ENCODE results near the gene C15orf39. TPM values are rescaled to one million over a fixed set of nuclear protein-coding genes. Genes with fewer than 3 reads are reported as not detected.
A peak's percentile ranks its signal among the peaks of the same experiment; 100 is the strongest.

Gene C15orf39
- total and polyA plus RNA-seq, 2 experiments from 2014 or later: 5.1 to 12.5 TPM

DNA sequence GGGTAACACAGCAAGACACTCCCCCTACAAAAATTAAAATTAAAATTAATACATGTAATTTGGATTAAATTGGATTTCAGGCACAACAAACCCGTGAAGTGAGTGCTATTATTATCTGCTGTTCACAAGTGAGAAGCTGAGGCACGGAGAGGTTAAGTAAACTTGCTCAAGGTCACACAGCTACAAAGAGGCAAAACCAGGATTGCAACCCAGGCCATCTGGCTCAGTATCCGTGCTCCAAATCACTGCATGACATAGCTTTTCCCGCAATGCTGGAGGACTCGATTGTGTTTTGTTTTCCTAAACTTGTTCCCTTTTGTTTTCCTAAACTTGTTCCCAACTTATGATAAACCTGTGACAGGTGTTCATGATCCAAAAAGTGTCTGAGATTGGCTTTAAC lies 19.9 kb upstream of the C15orf39 start:
- Histone ChIP-seq H2AFZ (no peak overlapping the region), H3K27ac (no peak overlapping the region), H3K4me3 (no peak overlapping the region), H3K9me2 (ENCODE audit: insufficient read depth) (no peaks in the 10 kb centered on the region), H3K4me2 (ENCODE audit: unreplicated experiment) (peak overlapping the region; percentile 26), H3F3A (ENCODE audit: insufficient read depth) (peaks cover 7% of the 10 kb centered on the region; the same call in 1 of the 2 replicates), H3K79me2 (ENCODE audit: insufficient read depth) (no peaks in the 10 kb centered on the region), H3K9ac (no peak overlapping the region), H3K9me3 (ENCODE audit: low read depth) (no peaks in the 10 kb centered on the region), H3K27me3 (replicated peaks; ENCODE audit: insufficient read depth) (no peaks in the 10 kb centered on the region), H3K36me3 (ENCODE audit: low read depth) (no peaks in the 10 kb centered on the region), H4K20me1 (ENCODE audit: insufficient read depth) (no peaks in the 10 kb centered on the region), H3K4me1 (ENCODE audit: insufficient read depth) (peaks cover 21% of the 10 kb centered on the region)
- 31 to 42% methylated on average over 5 of the region's 5 CpGs for WGBS, 2 experiments (ENCODE audit: low coverage in 1 of 2, low lambda C conversion rate in 2 of 2, missing lambda C conversion rate in 2 of 2)
- in situ Hi-C loops (cut with MboI): no loop called here
- peak; percentile 23 for DNase-seq
- no peak for TF ChIP-seq EZH2 (IDR thresholded peaks at IDR 0.05; ENCODE audit: insufficient read depth, poor library complexity, severe bottlenecking)
- no peak for TF ChIP-seq EZH2phosphoT487 (IDR thresholded peaks at IDR 0.05; ENCODE audit: insufficient read depth, low read depth)

DNA sequence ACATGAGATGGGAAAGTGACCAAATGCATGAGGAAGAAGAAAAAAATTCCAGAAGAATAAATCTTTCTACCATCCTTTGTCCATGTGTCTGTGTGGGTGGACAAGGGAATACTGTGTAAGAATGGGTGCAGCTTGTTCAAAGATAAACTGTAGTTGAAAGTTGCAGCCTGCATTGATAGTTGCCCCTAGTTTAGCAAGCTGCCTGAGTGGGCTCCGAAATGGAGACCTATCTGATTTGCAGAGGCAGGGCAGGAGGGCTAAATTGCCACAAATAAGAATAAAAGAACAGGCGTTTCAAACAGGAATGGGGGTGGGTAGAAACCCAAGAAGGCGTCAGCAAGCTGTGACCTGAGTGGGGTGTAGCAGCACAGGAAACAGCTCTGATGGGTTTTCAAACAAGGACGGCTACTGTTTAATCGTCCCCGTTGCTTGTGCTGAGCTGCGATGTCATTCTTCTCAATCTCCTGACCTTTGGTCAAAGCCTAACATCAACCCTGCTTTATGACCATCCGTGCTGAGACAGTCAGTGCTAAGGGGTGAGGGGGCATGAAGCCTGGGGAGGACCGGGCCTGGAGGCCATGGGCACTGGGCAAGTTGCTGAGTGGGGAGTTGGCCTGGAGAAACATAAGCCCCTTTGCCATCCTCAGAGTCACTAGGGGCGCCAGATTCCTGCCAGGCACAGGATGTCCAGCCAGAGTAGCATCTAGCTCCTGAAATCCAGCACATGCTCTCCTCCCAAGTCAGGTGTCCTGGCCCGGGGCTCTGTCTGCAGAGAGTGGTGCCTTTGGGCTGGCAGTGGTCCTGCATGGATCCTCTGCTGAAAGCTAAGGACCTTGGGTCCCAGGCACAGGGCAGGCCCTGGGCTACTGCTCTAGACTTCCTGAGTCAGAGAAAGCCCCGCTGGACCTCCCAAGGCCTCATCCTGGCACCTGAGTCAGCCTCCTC lies 19.2 kb upstream of the C15orf39 start:
- H3K4me1 ChIP-seq (ENCODE audit: insufficient read depth): peaks cover 21% of the 10 kb centered on the region
- TF ChIP-seq EZH2phosphoT487 (IDR thresholded peaks at IDR 0.05; ENCODE audit: insufficient read depth, low read depth) (no peak), EZH2 (IDR thresholded peaks at IDR 0.05; ENCODE audit: insufficient read depth, poor library complexity, severe bottlenecking) (no peak)
- in situ Hi-C loops (cut with MboI): no loop called here
- H4K20me1 ChIP-seq (ENCODE audit: insufficient read depth): no peaks in the 10 kb centered on the region
- no peak overlapping the region for H2AFZ ChIP-seq
- H3K27ac ChIP-seq: no peak overlapping the region
- no peaks in the 10 kb centered on the region for H3K79me2 ChIP-seq (ENCODE audit: insufficient read depth)
- H3K36me3 ChIP-seq (ENCODE audit: low read depth): no peaks in the 10 kb centered on the region
- no peak overlapping the region for H3K9ac ChIP-seq
- peak overlapping the region; percentile 26 for H3K4me2 ChIP-seq (ENCODE audit: unreplicated experiment)
- DNase-seq: peak; percentile 44
- H3K9me2 ChIP-seq (ENCODE audit: insufficient read depth): no peaks in the 10 kb centered on the region
- no peaks in the 10 kb centered on the region for H3K9me3 ChIP-seq (ENCODE audit: low read depth)
- H3K27me3 ChIP-seq (replicated peaks; ENCODE audit: insufficient read depth): no peaks in the 10 kb centered on the region
- peaks cover 7% of the 10 kb centered on the region; the same call in 1 of the 2 replicates for H3F3A ChIP-seq (ENCODE audit: insufficient read depth)
- H3K4me3 ChIP-seq: no peak overlapping the region
- WGBS, 2 experiments (ENCODE audit: low coverage in 1 of 2, low lambda C conversion rate in 2 of 2, missing lambda C conversion rate in 2 of 2): 53 to 59% methylated on average over 12 of the region's 12 CpGs

DNA sequence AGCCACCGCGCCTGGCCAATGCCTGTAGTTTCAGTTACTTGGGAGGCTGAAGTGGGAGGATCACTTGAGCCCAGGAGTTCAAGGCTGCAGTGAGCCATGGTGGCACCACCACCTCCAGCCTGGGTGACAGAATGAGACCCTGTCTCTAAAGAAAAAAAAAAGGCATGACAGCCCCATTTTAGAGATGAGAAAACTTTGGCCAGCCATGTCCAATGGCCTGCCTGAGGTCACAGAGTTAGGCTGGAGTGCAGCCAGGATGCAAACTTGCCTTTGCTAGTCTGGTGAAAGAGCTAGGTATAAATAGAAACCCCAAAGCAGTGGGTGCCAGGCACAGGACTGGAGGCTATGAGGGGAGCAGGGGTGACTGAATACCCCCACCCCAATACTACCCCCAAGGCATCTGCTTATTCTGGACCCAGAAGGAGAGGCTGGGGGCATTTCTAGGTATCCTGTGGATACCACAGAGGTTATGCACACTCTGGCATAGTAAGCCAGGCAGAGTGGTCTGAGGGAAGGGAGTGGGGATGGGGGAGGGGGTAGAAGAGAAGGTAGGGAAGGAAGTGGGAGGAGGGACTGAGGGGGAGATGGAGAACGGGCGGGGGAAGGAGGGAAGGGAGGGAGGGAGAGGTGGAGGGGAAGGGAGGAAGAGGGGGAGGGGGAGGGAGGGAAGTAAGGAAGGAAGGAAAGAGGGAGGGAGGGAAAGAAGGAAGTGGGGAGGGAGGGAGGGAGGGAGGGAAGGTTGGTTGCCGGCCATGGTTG lies 16.2 kb upstream of the C15orf39 start:
- Histone ChIP-seq H3K9ac (no peak overlapping the region), H3K9me2 (ENCODE audit: insufficient read depth) (no peaks in the 10 kb centered on the region), H3K4me2 (ENCODE audit: unreplicated experiment) (no peak overlapping the region), H2AFZ (no peak overlapping the region), H3K27ac (no peak overlapping the region), H3K9me3 (ENCODE audit: low read depth) (no peaks in the 10 kb centered on the region), H3F3A (ENCODE audit: insufficient read depth) (no peaks in the 10 kb centered on the region), H3K27me3 (replicated peaks; ENCODE audit: insufficient read depth) (no peaks in the 10 kb centered on the region), H3K4me1 (ENCODE audit: insufficient read depth) (peaks cover 15% of the 10 kb centered on the region), H4K20me1 (ENCODE audit: insufficient read depth) (no peaks in the 10 kb centered on the region), H3K36me3 (ENCODE audit: low read depth) (no peaks in the 10 kb centered on the region), H3K4me3 (no peak overlapping the region), H3K79me2 (ENCODE audit: insufficient read depth) (no peaks in the 10 kb centered on the region)
- DNase-seq: no peak
- in situ Hi-C loops (cut with MboI): no loop called here
- WGBS, 2 experiments (ENCODE audit: low coverage in 1 of 2, low lambda C conversion rate in 2 of 2, missing lambda C conversion rate in 2 of 2): 63% methylated on average over 5 of the region's 5 CpGs; no CpG with 5 or more reads in 1 of the 2 experiments
- no peak for TF ChIP-seq EZH2phosphoT487 (IDR thresholded peaks at IDR 0.05; ENCODE audit: insufficient read depth, low read depth)
- no peak for TF ChIP-seq EZH2 (IDR thresholded peaks at IDR 0.05; ENCODE audit: insufficient read depth, poor library complexity, severe bottlenecking)

DNA sequence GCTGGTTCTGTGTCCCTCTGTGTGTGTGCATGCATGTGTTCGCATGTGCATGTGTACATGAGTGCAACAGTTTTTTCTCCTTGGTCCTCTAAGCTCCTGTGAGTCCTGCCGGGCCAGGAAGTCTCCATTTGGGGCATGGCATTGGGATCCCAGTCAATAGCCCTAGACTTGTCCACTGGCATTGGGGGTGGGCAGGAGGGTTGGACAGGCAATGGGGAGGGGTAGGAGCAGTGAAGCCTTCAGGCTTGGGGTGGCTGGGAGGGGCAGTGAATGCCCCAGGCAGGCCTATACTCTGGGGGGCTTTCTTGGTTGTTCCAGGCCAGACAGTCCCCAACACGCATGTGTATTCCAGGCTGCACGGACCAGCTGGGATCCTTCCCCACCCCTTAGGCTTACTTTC lies 15.6 kb upstream of the C15orf39 start:
- Histone ChIP-seq H3K27ac (no peak overlapping the region), H3K4me1 (ENCODE audit: insufficient read depth) (peaks cover 11% of the 10 kb centered on the region), H3K27me3 (replicated peaks; ENCODE audit: insufficient read depth) (no peaks in the 10 kb centered on the region), H3K9me2 (ENCODE audit: insufficient read depth) (no peaks in the 10 kb centered on the region), H3K9me3 (ENCODE audit: low read depth) (no peaks in the 10 kb centered on the region), H3K4me3 (no peak overlapping the region), H2AFZ (no peak overlapping the region), H4K20me1 (ENCODE audit: insufficient read depth) (no peaks in the 10 kb centered on the region), H3K9ac (no peak overlapping the region), H3F3A (ENCODE audit: insufficient read depth) (no peaks in the 10 kb centered on the region), H3K79me2 (ENCODE audit: insufficient read depth) (no peaks in the 10 kb centered on the region), H3K4me2 (ENCODE audit: unreplicated experiment) (no peak overlapping the region), H3K36me3 (ENCODE audit: low read depth) (no peaks in the 10 kb centered on the region)
- in situ Hi-C loops (cut with MboI): no loop called here
- WGBS, 2 experiments (ENCODE audit: low coverage in 1 of 2, low lambda C conversion rate in 2 of 2, missing lambda C conversion rate in 2 of 2): 66 to 70% methylated on average over 3 to 4 of the region's 4 CpGs
- TF ChIP-seq EZH2phosphoT487 (IDR thresholded peaks at IDR 0.05; ENCODE audit: insufficient read depth, low read depth) (no peak), EZH2 (IDR thresholded peaks at IDR 0.05; ENCODE audit: insufficient read depth, poor library complexity, severe bottlenecking) (no peak)
- no peak for DNase-seq

Measured in GM23248 (cell line).